AG10803 (cell line): Measurements from ENCODE around the gene SPATS1.

Source experiments
- DNase-seq: peaks from one replicate; pipeline ENCODE4 v3.0.0; 2010; ENCODE audit warnings: low read depth
- H3K4me3 ChIP-seq: 2 replicates; pipeline ENCODE4 v1.5.1; 2011; ENCODE audit warnings: mild to moderate bottlenecking, low read length, control low read depth
- TF ChIP-seq, protein P1 (sequence below): conservative IDR thresholded peaks from 2 replicates; pipeline ENCODE4 v1.5.1; 2011; ENCODE audit warnings: mild to moderate bottlenecking, low read length, control low read depth, inconsistent platforms

The SPATS1 gene

DNA sequence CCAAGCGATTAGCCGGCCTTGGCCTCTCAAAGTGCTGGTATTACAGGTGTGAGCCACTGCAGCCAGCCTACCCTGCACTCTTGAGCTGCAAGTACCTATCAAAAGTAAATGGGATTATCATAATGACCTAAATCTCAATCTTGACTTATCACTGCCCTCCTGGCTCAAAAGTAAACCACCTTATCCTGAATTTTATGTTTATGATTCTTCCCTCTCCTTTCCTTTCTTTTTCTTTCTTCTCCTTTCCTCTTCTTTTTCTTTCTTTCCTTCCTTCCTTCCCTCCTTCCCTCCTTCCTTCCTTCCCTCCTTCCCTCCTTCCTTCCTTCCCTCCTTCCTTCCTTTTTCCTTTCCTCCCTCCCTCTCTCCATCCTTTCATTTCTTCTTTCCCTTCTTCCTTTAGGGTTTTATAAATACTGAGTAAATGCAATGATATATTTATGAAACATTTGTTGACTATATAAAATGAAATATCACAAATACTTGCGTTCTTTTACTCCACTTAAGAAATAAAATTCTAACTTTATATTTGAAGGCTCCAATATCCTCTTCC is 21.0 kb downstream of the SPATS1 start:
- no peak overlapping the region for H3K4me3 ChIP-seq
- DNase-seq, result no peak
- TF ChIP-seq, protein P1, sequence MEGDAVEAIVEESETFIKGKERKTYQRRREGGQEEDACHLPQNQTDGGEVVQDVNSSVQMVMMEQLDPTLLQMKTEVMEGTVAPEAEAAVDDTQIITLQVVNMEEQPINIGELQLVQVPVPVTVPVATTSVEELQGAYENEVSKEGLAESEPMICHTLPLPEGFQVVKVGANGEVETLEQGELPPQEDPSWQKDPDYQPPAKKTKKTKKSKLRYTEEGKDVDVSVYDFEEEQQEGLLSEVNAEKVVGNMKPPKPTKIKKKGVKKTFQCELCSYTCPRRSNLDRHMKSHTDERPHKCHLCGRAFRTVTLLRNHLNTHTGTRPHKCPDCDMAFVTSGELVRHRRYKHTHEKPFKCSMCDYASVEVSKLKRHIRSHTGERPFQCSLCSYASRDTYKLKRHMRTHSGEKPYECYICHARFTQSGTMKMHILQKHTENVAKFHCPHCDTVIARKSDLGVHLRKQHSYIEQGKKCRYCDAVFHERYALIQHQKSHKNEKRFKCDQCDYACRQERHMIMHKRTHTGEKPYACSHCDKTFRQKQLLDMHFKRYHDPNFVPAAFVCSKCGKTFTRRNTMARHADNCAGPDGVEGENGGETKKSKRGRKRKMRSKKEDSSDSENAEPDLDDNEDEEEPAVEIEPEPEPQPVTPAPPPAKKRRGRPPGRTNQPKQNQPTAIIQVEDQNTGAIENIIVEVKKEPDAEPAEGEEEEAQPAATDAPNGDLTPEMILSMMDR, result no peak

DNA sequence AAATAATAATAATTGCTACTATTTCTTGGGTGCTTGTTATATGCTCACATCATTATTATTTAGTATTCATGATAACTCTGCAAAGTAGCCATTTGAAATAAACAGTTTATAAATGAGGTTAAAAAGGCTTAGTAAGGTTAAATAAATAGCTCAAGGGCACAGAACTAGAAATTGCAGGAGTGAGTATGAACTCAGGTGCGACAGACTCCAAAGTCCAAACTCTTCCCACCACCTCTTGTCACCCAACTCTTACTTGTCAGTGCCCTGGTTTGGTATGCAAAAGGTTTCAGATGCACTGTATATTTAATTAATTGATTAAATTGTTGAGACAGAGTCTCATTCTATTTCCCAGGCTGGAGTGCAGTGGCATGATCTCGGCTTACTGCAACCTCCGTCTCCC is 24.3 kb downstream of the SPATS1 start:
- H3K4me3 ChIP-seq, result no peak overlapping the region
- TF ChIP-seq, protein P1, result no peak
- no peak for DNase-seq

DNA sequence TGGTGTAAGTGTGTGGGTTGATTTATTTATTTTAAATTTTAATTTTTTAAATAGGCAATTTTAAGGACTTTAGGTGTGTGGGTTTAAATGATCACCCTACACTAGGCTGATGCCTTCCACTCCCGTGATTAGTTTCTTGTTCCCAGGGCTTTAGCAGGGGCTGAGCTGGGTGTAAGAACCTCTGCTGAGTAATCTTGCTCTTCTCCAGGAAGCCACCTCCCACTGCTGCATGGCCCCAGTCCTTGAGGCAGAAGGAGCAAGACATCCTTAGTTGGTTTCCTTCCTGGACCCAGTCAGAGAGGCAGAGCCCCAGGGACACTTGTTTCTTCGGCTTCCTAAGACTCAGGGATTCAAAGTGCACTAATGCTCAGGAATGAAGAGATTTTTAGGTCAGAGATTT is 25.2 kb downstream of the SPATS1 start:
- no peak for DNase-seq
- TF ChIP-seq, protein P1, result no peak
- H3K4me3 ChIP-seq, result no peak overlapping the region

DNA sequence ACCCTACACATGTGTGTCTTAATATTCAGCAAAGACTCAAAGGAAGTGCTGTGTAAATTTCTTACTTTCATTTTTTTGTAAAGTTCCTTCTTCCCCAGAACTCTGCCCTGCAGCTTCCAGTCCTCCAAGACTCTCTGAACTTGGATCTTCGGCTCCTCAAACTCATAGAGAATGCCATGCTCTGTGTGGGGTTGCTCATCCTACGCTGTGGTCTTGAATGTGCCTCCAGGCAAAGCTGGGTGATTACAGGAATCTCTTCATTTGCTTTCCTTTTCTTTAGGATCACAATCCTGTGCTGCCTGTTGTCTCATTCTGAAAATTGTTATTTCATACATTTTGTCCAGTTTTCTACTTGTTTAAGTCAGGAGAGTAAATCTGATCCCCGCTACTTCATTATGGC is 30.6 kb downstream of the SPATS1 start:
- DNase-seq, result no peak
- TF ChIP-seq, protein P1, result no peak
- H3K4me3 ChIP-seq, result no peak overlapping the region

DNA sequence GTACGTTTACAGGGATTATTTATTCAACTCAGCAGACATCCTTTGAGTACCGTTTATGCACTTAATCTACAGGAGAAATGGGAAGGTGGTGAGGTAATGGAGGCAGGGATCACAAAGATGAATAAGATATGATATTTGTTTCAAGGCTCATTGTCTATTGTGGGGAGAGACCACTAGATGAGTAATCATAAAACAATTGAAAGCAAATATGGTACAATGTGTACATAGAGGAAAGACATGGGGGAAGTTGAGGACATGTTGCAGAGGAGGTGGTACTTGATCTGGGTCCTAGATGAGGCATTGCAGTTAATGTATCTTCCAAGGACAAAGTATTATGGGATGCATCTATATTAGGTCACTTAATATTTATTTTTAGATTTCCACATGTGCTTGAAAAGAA is 31.3 kb downstream of the SPATS1 start:
- TF ChIP-seq, protein P1, result no peak

DNA sequence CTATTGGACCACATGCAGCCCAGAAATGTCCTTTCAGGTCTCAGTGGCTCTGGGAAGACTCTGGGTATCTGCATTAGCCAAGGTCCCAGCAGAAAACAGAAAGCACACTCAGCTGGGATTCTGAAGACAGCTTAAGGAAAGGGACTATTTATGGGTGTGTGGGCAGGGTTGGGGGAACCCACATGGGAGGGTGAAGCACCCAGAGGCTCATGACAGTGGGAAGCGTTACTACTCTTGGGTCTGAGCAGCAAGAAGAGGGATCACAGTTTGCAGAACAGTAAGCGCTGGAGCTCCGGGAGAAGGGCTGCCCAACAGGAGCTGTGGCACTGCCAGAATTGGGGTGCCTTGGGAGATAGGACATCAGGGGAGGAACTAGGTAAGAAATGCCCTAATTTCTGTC is 32.6 kb downstream of the SPATS1 start:
- TF ChIP-seq, protein P1, result no peak

More for the DNA sequence above, 31.3 kb downstream of the SPATS1 start:
- no peak for DNase-seq
- H3K4me3 ChIP-seq, result no peak overlapping the region

DNA sequence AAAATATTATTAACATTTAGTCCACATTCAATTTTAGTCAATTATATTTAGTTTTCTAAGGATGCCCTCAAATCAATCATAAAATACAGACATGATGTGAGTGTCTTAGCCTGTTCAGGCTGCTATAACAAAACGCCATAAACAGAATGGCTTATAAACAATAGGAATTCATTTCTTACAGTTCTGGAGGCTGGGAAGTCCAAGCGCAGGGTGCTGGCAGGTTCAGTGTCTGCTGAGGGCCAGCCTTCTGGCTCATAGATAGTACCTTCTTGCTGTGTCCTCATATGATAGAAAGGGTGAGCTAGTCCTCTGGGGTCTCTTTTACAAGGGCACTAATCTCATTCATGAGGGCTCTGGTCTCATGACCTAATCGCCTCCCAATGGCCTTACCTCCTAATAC is 35.0 kb downstream of the SPATS1 start:
- H3K4me3 ChIP-seq, result no peak overlapping the region
- TF ChIP-seq, protein P1, result no peak
- DNase-seq, result no peak

More for the DNA sequence above, 32.6 kb downstream of the SPATS1 start:
- no peak for DNase-seq
- H3K4me3 ChIP-seq, result no peak overlapping the region
